ENCODE data around the gene SYT5.
"Not testable (repeated sequence)": the region's sequence is repeated elsewhere in the genome, so short reads cannot be mapped to it uniquely, and the experiment has no call there.

SYT5 gene

DNA sequence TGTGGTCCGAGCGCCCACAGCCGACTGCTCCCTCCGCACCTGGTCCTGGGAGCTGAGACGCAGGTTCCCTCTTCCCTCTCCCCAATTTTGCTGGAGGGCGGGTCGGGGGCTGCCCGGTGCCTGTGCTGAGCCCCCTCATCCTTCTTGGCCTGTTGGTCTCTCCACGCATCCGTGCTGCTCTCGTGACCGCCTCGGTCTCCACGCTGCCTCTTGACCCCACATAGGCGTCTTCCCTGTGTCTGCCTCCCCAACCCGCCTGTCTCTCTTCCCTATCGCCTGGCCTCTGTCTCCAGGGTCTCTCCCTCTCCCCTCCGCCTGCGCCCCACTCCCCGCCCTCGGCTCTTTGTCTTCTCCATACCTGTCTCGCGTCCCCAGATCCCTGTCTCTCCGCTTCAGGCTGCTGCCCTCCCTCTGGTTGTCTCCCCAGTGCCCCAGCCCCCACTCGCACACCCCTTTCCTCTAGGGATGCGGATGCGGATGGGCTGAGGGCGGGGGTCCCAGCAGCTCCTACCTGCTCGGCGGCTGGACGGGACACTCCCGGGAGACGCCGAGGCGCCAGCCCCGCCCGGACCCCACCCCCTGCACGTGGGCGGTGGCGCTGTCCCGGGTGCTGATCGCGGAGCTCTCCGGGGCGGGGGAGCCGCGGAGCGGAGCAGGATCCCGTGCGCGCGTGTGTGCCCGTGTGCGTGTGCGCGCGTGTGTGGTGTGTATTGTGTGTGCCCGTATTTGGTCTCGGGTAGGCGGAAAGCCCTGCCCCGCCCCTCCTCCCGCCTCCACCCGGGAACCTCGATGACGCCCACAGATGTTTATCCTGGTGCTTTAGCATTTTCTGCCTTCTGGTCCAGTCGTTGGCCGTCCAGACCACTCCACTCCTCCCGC, at the start of gene SYT5:
TSS of gene SYT5 (minus strand) at position 684 of the 879 bp plus-strand sequence. CDS start 1,248 bp downstream, outside the sequence.
- peak; percentile 16 to 35 for DNase-seq (ENCODE audit: low read depth in 2 of 2)

GRCh38 chr19:55229789-55230182, 49.7 kb upstream of the SYT5 start:
- DNase-seq (ENCODE audit: low read depth in 2 of 2): no peak

DNA sequence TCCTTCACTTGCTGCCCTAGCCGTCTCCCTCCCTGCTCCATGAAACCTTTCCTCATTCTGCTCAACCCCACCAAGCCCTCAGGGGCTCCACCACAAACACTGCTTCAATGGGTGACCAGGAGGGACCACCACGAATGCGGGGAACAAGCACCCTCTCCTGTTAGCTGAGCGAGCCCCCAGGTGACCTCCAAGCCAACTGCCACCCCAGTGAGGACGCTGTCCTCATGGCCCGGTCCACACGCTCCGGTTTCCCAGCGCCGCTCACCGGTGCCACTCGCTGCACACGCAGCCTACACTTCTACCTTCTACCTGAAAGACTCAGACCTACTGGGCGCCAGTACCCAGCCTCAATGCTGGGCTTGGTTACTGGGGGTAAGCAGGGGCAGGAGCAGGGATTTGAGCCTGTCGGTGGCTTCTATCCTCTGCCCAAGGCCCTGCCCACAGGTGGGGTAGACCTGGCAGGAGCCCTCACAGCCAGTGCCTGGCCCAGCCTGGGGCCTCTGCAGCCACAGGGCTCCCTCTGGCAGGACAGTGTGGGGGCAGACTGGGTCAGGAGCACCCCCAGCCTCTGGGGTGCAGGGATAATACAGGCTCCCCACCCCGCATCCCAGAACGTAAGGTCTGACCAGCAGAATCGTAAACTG, 49.2 kb upstream of the SYT5 start:
- DNase-seq (ENCODE audit: low read depth in 2 of 2): no peak

- DNase-seq (ENCODE audit: low read depth in 2 of 2): no peak
Observed at GRCh38 chr19:55228403-55229031, 48.4 kb upstream of the SYT5 start, which contains the start of gene TMEM86B. Gene TMEM86B, minus strand, starts transcription at chr19:55228763. Its CDS starts 22 bp downstream, at chr19:55228741.

DNA sequence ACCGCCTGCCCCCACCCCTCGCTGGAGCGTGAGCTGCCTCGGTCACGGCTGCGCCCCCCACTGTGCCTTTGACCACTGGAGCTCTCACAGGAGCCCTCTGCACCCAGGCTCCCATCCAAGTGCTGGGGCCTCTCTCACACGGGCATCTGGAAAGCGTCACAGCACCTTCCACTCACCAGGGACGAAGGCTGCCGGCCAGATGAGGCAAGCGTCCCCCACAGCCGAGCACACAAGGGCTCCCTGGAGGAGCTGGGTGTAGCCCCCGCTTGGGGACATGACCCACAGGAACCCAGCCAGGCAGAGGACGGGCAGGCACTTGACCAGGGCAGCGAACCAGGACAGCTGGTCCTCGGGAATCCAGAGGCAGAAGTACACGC, 47.9 kb upstream of the SYT5 start:
- no peak for DNase-seq (ENCODE audit: low read depth in 2 of 2)

- no peak for DNase-seq (ENCODE audit: low read depth in 2 of 2)
Observed at GRCh38 chr19:55227241-55228014, 47.3 kb upstream of the SYT5 start.

DNA sequence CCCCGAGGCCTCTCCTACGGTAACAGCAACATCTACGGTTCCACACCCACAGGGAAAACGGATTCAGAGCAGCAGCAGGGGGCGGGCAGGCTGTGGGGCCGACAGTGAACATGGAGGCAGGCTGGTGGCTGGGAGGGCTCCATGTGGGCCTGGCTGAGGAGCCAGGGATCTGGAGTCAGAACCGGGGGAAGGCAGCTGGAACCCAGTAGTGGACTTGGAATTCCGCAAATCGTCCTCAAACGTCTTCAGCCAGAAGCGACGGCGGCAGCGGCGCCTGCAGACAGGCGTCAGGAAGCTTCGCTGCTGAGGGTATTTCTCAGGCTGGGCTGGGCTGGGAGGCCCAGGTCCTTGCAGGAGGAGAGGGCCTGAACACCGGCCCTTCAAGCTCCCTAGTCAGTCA, 46.7 kb upstream of the SYT5 start:
- no peak for DNase-seq (ENCODE audit: low read depth in 2 of 2)

GRCh38 chr19:55226273-55226672, 46.2 kb upstream of the SYT5 start:
- no peak for DNase-seq (ENCODE audit: low read depth in 2 of 2)

DNA sequence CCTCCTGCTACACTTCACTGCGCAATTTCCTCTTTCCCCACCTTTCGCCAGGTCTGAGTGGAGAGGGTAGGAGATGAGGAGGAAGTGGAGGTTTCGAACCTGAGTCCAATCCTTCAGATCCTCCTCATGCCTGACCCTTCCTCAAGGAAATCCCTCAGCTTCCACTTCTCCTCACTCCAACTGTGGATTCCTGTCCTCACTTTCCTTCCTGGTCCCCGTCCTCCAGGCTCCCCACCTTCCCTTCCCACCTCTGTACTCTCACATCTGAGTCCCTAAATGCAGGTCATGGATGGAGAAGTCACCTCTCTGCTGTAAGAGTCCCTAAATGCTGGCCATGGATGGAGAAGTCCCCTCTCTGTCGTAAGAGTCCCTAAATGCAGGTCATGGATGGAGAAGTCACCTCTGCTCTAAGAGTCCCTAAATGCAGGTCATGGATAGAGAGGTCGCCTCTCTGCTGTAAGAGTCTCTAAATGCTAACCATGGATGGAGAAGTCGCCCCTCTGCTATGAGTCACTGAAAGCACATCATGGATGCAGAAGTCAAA, 45.4 kb upstream of the SYT5 start:
- DNase-seq (ENCODE audit: low read depth in 2 of 2): no peak

- DNase-seq (ENCODE audit: low read depth in 2 of 2): not testable (repeated sequence)
Observed at GRCh38 chr19:55224679-55225414, 44.8 kb upstream of the SYT5 start.

- DNase-seq (ENCODE audit: low read depth in 2 of 2): no peak
Observed at GRCh38 chr19:55224038-55224665, 44.1 kb upstream of the SYT5 start.

GRCh38 chr19:55223291-55224037, 43.4 kb upstream of the SYT5 start:
- no peak for DNase-seq (ENCODE audit: low read depth in 2 of 2)

DNA sequence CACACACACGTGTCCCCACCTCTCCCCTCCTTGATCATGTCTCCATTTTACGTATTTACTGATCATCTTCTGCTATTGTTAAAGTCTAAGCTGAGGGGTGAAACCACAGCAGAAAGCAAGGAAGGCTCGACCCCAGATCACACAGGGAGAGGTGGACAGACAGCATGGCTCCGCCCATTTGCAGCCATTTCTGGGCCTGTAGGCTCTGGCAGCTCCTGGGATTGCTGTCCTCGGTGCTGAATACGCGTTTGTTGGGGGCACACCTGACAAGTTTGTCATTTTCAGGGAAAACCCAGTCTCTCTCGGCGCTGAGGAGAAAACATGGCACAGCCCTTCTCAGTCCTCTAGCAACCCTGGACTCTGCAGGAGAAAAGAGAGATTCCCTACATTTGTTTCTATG, 40.4 kb upstream of the SYT5 start:
- DNase-seq (ENCODE audit: low read depth in 2 of 2): no peak

DNA sequence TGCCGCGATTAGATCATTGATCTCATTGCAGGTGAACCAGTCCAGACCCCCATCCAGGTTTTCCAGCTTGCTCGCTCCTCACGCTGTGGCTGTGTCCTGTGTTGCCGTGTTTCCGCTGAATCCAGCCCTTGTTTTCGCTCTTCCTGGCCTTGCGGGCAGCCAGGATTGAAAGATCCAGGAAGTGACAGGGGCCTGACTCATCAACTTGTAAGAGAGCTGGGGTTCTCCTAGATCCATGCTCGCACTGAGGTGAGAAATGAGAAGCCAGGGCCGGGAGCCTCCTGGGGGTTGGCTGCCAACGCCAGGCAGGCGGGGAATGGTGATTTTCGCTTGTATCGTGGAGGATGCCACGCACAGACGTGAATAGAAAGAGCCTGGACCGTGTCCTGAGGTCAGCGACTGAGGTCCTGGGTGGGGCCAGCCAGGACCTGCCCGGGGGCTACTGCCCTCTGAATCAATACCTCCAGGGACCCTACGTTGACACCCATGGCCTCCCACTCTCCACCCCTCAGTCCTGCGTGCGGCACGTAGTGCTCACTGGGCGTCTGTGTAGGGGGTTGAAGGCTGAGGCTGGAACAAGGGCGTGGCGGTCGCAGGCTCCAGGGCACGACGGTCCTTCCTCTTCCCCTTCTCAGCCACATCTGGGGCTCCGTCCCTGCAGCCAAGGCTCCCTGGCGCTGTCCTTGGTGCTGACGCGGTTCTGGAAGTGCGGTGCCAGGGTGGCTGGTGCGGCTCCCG, 36.5 kb upstream of the SYT5 start:
- peak in 1 of 2 donors; percentile 11 for DNase-seq (ENCODE audit: low read depth in 2 of 2)

- DNase-seq (ENCODE audit: low read depth in 2 of 2): no peak
Observed at GRCh38 chr19:55213547-55213946, 33.5 kb upstream of the SYT5 start.

GRCh38 chr19:55212447-55212846, 32.4 kb upstream of the SYT5 start:
- no peak for DNase-seq (ENCODE audit: low read depth in 2 of 2)

DNA sequence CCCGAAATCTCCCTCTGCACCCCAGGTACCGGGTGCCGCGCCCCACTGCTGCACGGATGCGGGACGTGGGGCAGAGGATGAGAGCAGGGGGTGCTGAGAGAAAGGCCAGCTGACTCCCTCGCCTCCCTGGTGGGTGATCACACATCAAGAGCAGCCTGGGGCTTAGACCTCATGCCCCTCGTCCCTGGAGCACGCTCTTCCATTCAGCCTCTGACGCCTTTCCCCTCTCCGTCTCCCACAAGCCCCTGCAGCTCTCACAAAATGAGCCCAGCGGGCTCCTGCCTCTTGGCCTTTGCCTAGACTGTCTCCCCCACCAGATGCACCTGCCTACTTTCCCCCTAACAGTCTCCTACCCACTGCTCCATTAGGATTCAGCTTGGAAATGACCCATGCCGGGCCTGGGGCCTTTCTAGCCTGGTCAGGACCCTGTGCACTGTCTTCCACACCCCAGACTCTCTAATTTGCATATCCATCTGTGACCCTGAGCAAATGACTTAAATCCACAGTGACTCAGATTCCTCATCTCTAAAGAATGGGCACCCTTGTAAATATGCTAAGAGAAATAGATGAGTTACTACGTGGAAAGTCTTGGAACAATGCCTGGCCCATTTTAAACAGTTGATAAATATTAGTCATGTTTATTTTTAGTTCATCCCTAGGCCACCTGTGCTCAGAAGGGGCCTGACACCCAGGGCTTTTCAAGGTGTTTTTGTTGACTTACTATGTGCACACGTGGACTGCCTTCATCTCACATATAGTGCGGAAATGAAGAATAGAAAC, 29.8 kb upstream of the SYT5 start:
- DNase-seq (ENCODE audit: low read depth in 2 of 2): no peak
